HG02852 (cell line): ENCODE measurements around the gene CHD6.

Source experiments
- ATAC-seq: cut with Tn5 transposase; IDR thresholded peaks from one replicate; pipeline ENCODE4 v1.9.1; 2021; ENCODE audit warnings: mild to moderate bottlenecking, moderate library complexity; ENCODE audit not compliant: unreplicated experiment

The CHD6 gene

GRCh38 chr20:41476013-41476441, 142.2 kb downstream of the CHD6 start:
- ATAC-seq, result no peak

- ATAC-seq, result no peak
Observed at GRCh38 chr20:41475503-41475902, 142.7 kb downstream of the CHD6 start.

GRCh38 chr20:41470362-41471095, 147.6 kb downstream of the CHD6 start:
- no peak for ATAC-seq

GRCh38 chr20:41469868-41470267, 148.3 kb downstream of the CHD6 start:
- ATAC-seq, result no peak

- ATAC-seq, result no peak
Observed at GRCh38 chr20:41468994-41469600, 149.1 kb downstream of the CHD6 start.

- ATAC-seq, result no peak
Observed at GRCh38 chr20:41467690-41468089, 150.5 kb downstream of the CHD6 start.

- no peak for ATAC-seq
Observed at GRCh38 chr20:41467220-41467619, 151.0 kb downstream of the CHD6 start.

GRCh38 chr20:41463567-41463966, 154.6 kb downstream of the CHD6 start:
- no peak for ATAC-seq

- peak; percentile 78 for ATAC-seq
Observed at GRCh38 chr20:41462372-41463161, 155.6 kb downstream of the CHD6 start.

GRCh38 chr20:41458761-41459160, 159.4 kb downstream of the CHD6 start:
- ATAC-seq, result no peak

- no peak for ATAC-seq
Observed at GRCh38 chr20:41457173-41457857, 160.9 kb downstream of the CHD6 start.

- ATAC-seq, result no peak
Observed at GRCh38 chr20:41456351-41456750, 161.8 kb downstream of the CHD6 start.

GRCh38 chr20:41454250-41454649, 163.9 kb downstream of the CHD6 start:
- ATAC-seq, result no peak

- ATAC-seq, result no peak
Observed at GRCh38 chr20:41453010-41453950, 164.9 kb downstream of the CHD6 start.

- no peak for ATAC-seq
Observed at GRCh38 chr20:41452226-41452625, 166.0 kb downstream of the CHD6 start.

GRCh38 chr20:41447006-41447405, 171.2 kb downstream of the CHD6 start:
- ATAC-seq, result no peak

- no peak for ATAC-seq
Observed at GRCh38 chr20:41446456-41446855, 171.7 kb downstream of the CHD6 start.

GRCh38 chr20:41444821-41445220, 173.4 kb downstream of the CHD6 start:
- no peak for ATAC-seq

- ATAC-seq, result peak; percentile 57
Observed at GRCh38 chr20:41443691-41444090, 174.5 kb downstream of the CHD6 start.

- ATAC-seq, result no peak
Observed at GRCh38 chr20:41440882-41441281, 177.3 kb downstream of the CHD6 start.
